Natural killer cell (primary cell): ENCODE data around the gene MAP3K14. TPM values are rescaled to one million over a fixed set of nuclear protein-coding genes. Genes with fewer than 3 reads are reported as not detected.

Experiments used
- ATAC-seq, 3 donors: fragments of 150-1000 bp in 2 of 3; fragments of 200-7000 bp in 1 of 3; cut with Tn5 transposase; 1 replicate in 1 of 3; 2 replicates in 2 of 3; pipeline ENCODE4 v1.10.0; 2021; ENCODE audit warnings: mild to moderate bottlenecking in 2 of 3, moderate library complexity in 2 of 3
- DNase-seq, 2 donors: peaks; one replicate each; pipeline versions ENCODE4 v3.0.0 to v3.0.0-alpha.2; 2013 to 2021; ENCODE audit warnings: mixed read lengths in 1 of 2
- H3K27ac ChIP-seq: one replicate; pipeline ENCODE4 v1.5.1; 2013; ENCODE audit warnings: mild to moderate bottlenecking, low read length
- H3K27me3 ChIP-seq: one replicate; pipeline ENCODE4 v1.6.1; 2013; ENCODE audit warnings: low read length; ENCODE audit not compliant: control insufficient read depth, insufficient read depth
- H3K36me3 ChIP-seq: one replicate; pipeline ENCODE4 v1.6.1; 2013; ENCODE audit warnings: low read length; ENCODE audit not compliant: control insufficient read depth, insufficient read depth
- H3K4me1 ChIP-seq: one replicate; pipeline ENCODE4 v1.6.1; 2013; ENCODE audit warnings: low read length; ENCODE audit not compliant: control insufficient read depth, insufficient read depth
- H3K4me3 ChIP-seq: one replicate; pipeline ENCODE4 v1.5.1; 2013; ENCODE audit warnings: low read length
- H3K9me3 ChIP-seq: one replicate; pipeline ENCODE4 v1.6.1; 2013; ENCODE audit warnings: low read length; ENCODE audit not compliant: control insufficient read depth, insufficient read depth
- H3K27ac Mint-ChIP-seq, 2 donors: one replicate each; pipeline ENCODE4 v1.8.0; 2022; ENCODE audit warnings: mild to moderate bottlenecking in 2 of 2, mixed read lengths in 2 of 2, moderate library complexity in 1 of 2
- H3K27me3 Mint-ChIP-seq, 2 donors: one replicate each; pipeline ENCODE4 v1.8.0; 2022; ENCODE audit warnings: low read depth in 2 of 2, mixed read lengths in 2 of 2
- H3K36me3 Mint-ChIP-seq: one replicate; pipeline ENCODE4 v1.8.0; 2022; ENCODE audit warnings: mixed read lengths
- H3K4me1 Mint-ChIP-seq, 2 donors: one replicate each; pipeline ENCODE4 v1.8.0; 2022; ENCODE audit warnings: mixed read lengths in 2 of 2
- H3K4me3 Mint-ChIP-seq: one replicate; pipeline ENCODE4 v1.8.0; 2022; ENCODE audit warnings: mild to moderate bottlenecking, moderate library complexity, mixed read lengths
- H3K9me3 Mint-ChIP-seq, 2 donors: one replicate each; pipeline ENCODE4 v1.8.0; 2022; ENCODE audit warnings: mixed read lengths in 2 of 2
- CTCF ChIP-seq: fragments of 200-600 bp; IDR thresholded peaks from one replicate; pipeline ENCODE4 v1.8.0; 2022; ENCODE audit warnings: antibody characterized with exemption
- WGBS: methylation state at CpG from one replicate; pipeline ENCODE4 v1.1.7; 2013; ENCODE audit warnings: missing lambda C conversion rate; ENCODE audit not compliant: insufficient coverage; 5-methylcytosine and 5-hydroxymethylcytosine counted together
- intact Hi-C: fragments of 100-400 bp; cut with micrococcal nuclease; formaldehyde crosslinking; loops from one replicate; pipeline ENCODE4 v1.14.2; 2022
- total RNA-seq, 4 donors: library from RNA; stranded (reverse); fragments of 120-200 nt in 1 of 4; gene quantifications; one replicate each; pipeline versions ENCODE4 v1.2.3 to v1.2.4, GENCODE V29; 2013 to 2022

Gene MAP3K14
- total RNA-seq, 3 donors from 2014 or later (not counting 1 experiment from before 2014, with no cell fraction given), result 28.0 to 31.9 (median 31.6) TPM

GRCh38 chr17:45363498-45363897, 46.7 kb upstream of the MAP3K14 start:
- ATAC-seq, result no peak
- Histone ChIP-seq H3K36me3 (no peaks in the 10 kb centered on the region), H3K4me3 (no peak overlapping the region), H3K9me3 (no peaks in the 10 kb centered on the region), H3K27me3 (no peaks in the 10 kb centered on the region), H3K27ac (no peak overlapping the region), H3K4me1 (no peaks in the 10 kb centered on the region)
- H3K9me3 Mint-ChIP-seq, result no peaks in the 10 kb centered on the region
- no peaks in the 10 kb centered on the region for H3K4me1 Mint-ChIP-seq
- no peak overlapping the region for H3K27ac Mint-ChIP-seq
- no peak for DNase-seq
- H3K36me3 Mint-ChIP-seq, result no peaks in the 10 kb centered on the region
- peaks cover 0 to 22% of the 10 kb centered on the region in 2 donors for H3K27me3 Mint-ChIP-seq
- 84% methylated on average over 3 of the region's 3 CpGs for WGBS
- no peak overlapping the region for H3K4me3 Mint-ChIP-seq
- intact Hi-C loops, result no loop called here
- no peak for TF ChIP-seq CTCF

- H3K9me3 ChIP-seq, result no peaks in the 10 kb centered on the region
- ATAC-seq (no peak), DNase-seq (no peak)
- Mint-ChIP-seq H3K36me3 (no peaks in the 10 kb centered on the region), H3K27me3 (peaks cover 8 to 21% of the 10 kb centered on the region in 2 donors), H3K4me3 (no peak overlapping the region), H3K27ac (no peak overlapping the region), H3K4me1 (no peaks in the 10 kb centered on the region), H3K9me3 (no peaks in the 10 kb centered on the region)
- no peak overlapping the region for H3K4me3 ChIP-seq
- no peaks in the 10 kb centered on the region for H3K36me3 ChIP-seq
- intact Hi-C loops, result no loop called here
- TF ChIP-seq CTCF, result no peak
- H3K4me1 ChIP-seq, result no peaks in the 10 kb centered on the region
- WGBS, result 88% methylated on average over 4 of the region's 4 CpGs
- H3K27me3 ChIP-seq, result no peaks in the 10 kb centered on the region
- H3K27ac ChIP-seq, result no peak overlapping the region
These were observed 45.2 kb upstream of the MAP3K14 start for GRCh38 chr17:45361976-45362375.

- Mint-ChIP-seq H3K4me1 (no peaks in the 10 kb centered on the region), H3K9me3 (no peaks in the 10 kb centered on the region), H3K36me3 (no peaks in the 10 kb centered on the region), H3K4me3 (no peak overlapping the region), H3K27ac (no peak overlapping the region), H3K27me3 (peaks cover 8 to 20% of the 10 kb centered on the region in 2 donors)
- H3K27me3 ChIP-seq, result no peaks in the 10 kb centered on the region
- intact Hi-C loops, result no loop called here
- DNase-seq (no peak), ATAC-seq (no peak)
- no peaks in the 10 kb centered on the region for H3K4me1 ChIP-seq
- no peaks in the 10 kb centered on the region for H3K9me3 ChIP-seq
- no peak overlapping the region for H3K27ac ChIP-seq
- TF ChIP-seq CTCF, result no peak
- H3K4me3 ChIP-seq, result no peak overlapping the region
- no peaks in the 10 kb centered on the region for H3K36me3 ChIP-seq
- WGBS, result 85% methylated on average over 3 of the region's 3 CpGs
These were observed 44.6 kb upstream of the MAP3K14 start for GRCh38 chr17:45361451-45361850.

- TF ChIP-seq CTCF, result no peak
- H3K36me3 Mint-ChIP-seq, result no peaks in the 10 kb centered on the region
- no peaks in the 10 kb centered on the region for H3K36me3 ChIP-seq
- intact Hi-C loops, result no loop called here
- peaks cover 8 to 17% of the 10 kb centered on the region in 2 donors for H3K27me3 Mint-ChIP-seq
- H3K4me1 Mint-ChIP-seq, result peaks cover 0 to 4% of the 10 kb centered on the region in 2 donors
- WGBS, result 83% methylated on average over 4 of the region's 5 CpGs
- no peaks in the 10 kb centered on the region for H3K9me3 ChIP-seq
- peaks cover 5% of the 10 kb centered on the region for H3K4me1 ChIP-seq
- no peak overlapping the region for H3K27ac ChIP-seq
- H3K4me3 ChIP-seq, result no peak overlapping the region
- DNase-seq (no peak), ATAC-seq (no peak)
- no peak overlapping the region for H3K4me3 Mint-ChIP-seq
- no peak overlapping the region for H3K27ac Mint-ChIP-seq
- H3K9me3 Mint-ChIP-seq, result no peaks in the 10 kb centered on the region
- H3K27me3 ChIP-seq, result no peaks in the 10 kb centered on the region
These were observed 40.7 kb upstream of the MAP3K14 start for GRCh38 chr17:45357364-45357997.
